Stomach smooth muscle (tissue), 2 donors: ENCODE results near the gene CHIT1.
"Not testable (repeated sequence)": the region's sequence is repeated elsewhere in the genome, so short reads cannot be mapped to it uniquely, and the experiment has no call there.

Experiments used
- H3K27ac ChIP-seq: one replicate; pipeline ENCODE4 v1.7.0; 2013; ENCODE audit warnings: mild to moderate bottlenecking, low read length, inconsistent platforms
- H3K27me3 ChIP-seq, 2 donors: one replicate each; pipeline ENCODE4 v1.7.0; 2013; ENCODE audit warnings: low read length in 2 of 2; ENCODE audit not compliant: insufficient read depth in 2 of 2, control insufficient read depth in 1 of 2
- H3K36me3 ChIP-seq, 2 donors: one replicate each; pipeline ENCODE4 v1.7.0; 2013; ENCODE audit warnings: low read length in 2 of 2; ENCODE audit not compliant: control insufficient read depth in 2 of 2, insufficient read depth in 2 of 2
- H3K4me1 ChIP-seq: one replicate; pipeline ENCODE4 v1.7.0; 2013; ENCODE audit warnings: low read length; ENCODE audit not compliant: control insufficient read depth, insufficient read depth
- H3K4me3 ChIP-seq, 2 donors: one replicate each; pipeline ENCODE4 v1.7.0; 2013; ENCODE audit warnings: low read length in 2 of 2
- H3K9ac ChIP-seq, 2 donors: one replicate each; pipeline ENCODE4 v1.7.0; 2013; ENCODE audit warnings: low read length in 2 of 2, mild to moderate bottlenecking in 1 of 2
- H3K9me3 ChIP-seq, 2 donors: one replicate each; pipeline ENCODE4 v1.7.0; 2013; ENCODE audit warnings: low read length in 2 of 2; ENCODE audit not compliant: control insufficient read depth in 2 of 2
- donor health status: healthy.
- donor health status: Pancreatic carcinoma.

Gene CHIT1

GRCh38 chr1:203272633-203273205 is 43.2 kb upstream of the CHIT1 start:
- Histone ChIP-seq H3K27ac (peak overlapping the region; percentile 100), H3K9ac (peak overlapping the region; percentile 26 to 86), H3K36me3 (no peaks in the 10 kb centered on the region), H3K9me3 (no peaks in the 10 kb centered on the region), H3K4me1 (peaks cover 64% of the 10 kb centered on the region), H3K4me3 (peak overlapping the region in 1 of 2 donors; percentile 69), H3K27me3 (no peaks in the 10 kb centered on the region)

- Histone ChIP-seq H3K9me3 (no peaks in the 10 kb centered on the region), H3K36me3 (no peaks in the 10 kb centered on the region), H3K4me3 (no peak overlapping the region), H3K4me1 (peaks cover 61% of the 10 kb centered on the region), H3K27ac (no peak overlapping the region), H3K27me3 (no peaks in the 10 kb centered on the region), H3K9ac (no peak overlapping the region)
These were observed 42.6 kb upstream of the CHIT1 start for GRCh38 chr1:203271962-203272632.

- Histone ChIP-seq H3K4me1 (peaks cover 52% of the 10 kb centered on the region), H3K9me3 (no peaks in the 10 kb centered on the region), H3K36me3 (no peaks in the 10 kb centered on the region), H3K27ac (no peak overlapping the region), H3K27me3 (no peaks in the 10 kb centered on the region), H3K9ac (no peak overlapping the region), H3K4me3 (peak overlapping the region in 1 of 2 donors; percentile 47)
These were observed 41.7 kb upstream of the CHIT1 start for GRCh38 chr1:203271018-203271743.

- H3K9me3 ChIP-seq = no peaks in the 10 kb centered on the region
- H3K4me3 ChIP-seq = no peak overlapping the region
- no peaks in the 10 kb centered on the region for H3K27me3 ChIP-seq
- H3K36me3 ChIP-seq = no peaks in the 10 kb centered on the region
- no peak overlapping the region for H3K27ac ChIP-seq
- peaks cover 47% of the 10 kb centered on the region for H3K4me1 ChIP-seq
- no peak overlapping the region for H3K9ac ChIP-seq
These were observed 41.0 kb upstream of the CHIT1 start for GRCh38 chr1:203270448-203270847.

GRCh38 chr1:203269654-203270020 is 40.2 kb upstream of the CHIT1 start:
- no peak overlapping the region for H3K4me3 ChIP-seq
- H3K27ac ChIP-seq = no peak overlapping the region
- H3K9me3 ChIP-seq = no peaks in the 10 kb centered on the region
- H3K27me3 ChIP-seq = no peaks in the 10 kb centered on the region
- no peak overlapping the region for H3K9ac ChIP-seq
- no peaks in the 10 kb centered on the region for H3K36me3 ChIP-seq
- H3K4me1 ChIP-seq = peaks cover 39% of the 10 kb centered on the region

- Histone ChIP-seq H3K9ac (no peak overlapping the region), H3K4me3 (no peak overlapping the region), H3K27me3 (no peaks in the 10 kb centered on the region), H3K4me1 (peaks cover 33% of the 10 kb centered on the region), H3K27ac (no peak overlapping the region), H3K36me3 (no peaks in the 10 kb centered on the region), H3K9me3 (no peaks in the 10 kb centered on the region)
These were observed 39.6 kb upstream of the CHIT1 start for GRCh38 chr1:203268901-203269653.

GRCh38 chr1:203267912-203268311 is 38.4 kb upstream of the CHIT1 start:
- Histone ChIP-seq H3K4me1 (peaks cover 23% of the 10 kb centered on the region), H3K4me3 (peak overlapping the region; percentile 82 to 89), H3K9ac (peak overlapping the region; percentile 76 to 95), H3K27ac (peak overlapping the region; percentile 88), H3K27me3 (no peaks in the 10 kb centered on the region), H3K9me3 (no peaks in the 10 kb centered on the region), H3K36me3 (no peaks in the 10 kb centered on the region)

- Histone ChIP-seq H3K9me3 (no peaks in the 10 kb centered on the region), H3K4me3 (peak overlapping the region; percentile 82 to 89), H3K4me1 (peaks cover 17% of the 10 kb centered on the region), H3K27ac (peak overlapping the region; percentile 88), H3K36me3 (no peaks in the 10 kb centered on the region), H3K9ac (peak overlapping the region; percentile 76 to 95), H3K27me3 (no peaks in the 10 kb centered on the region)
These were observed 37.9 kb upstream of the CHIT1 start for GRCh38 chr1:203267347-203267846.

- not testable (repeated sequence) for H3K36me3 ChIP-seq, H3K9me3 ChIP-seq, H3K27me3 ChIP-seq, H3K4me3 ChIP-seq, H3K27ac ChIP-seq, H3K9ac ChIP-seq
- peaks cover 12% of the 10 kb centered on the region for H3K4me1 ChIP-seq
These were observed 36.7 kb upstream of the CHIT1 start for GRCh38 chr1:203266140-203266539.

GRCh38 chr1:203265541-203265940 is 36.1 kb upstream of the CHIT1 start:
- no peak overlapping the region for H3K4me3 ChIP-seq
- H3K9me3 ChIP-seq = no peaks in the 10 kb centered on the region
- H3K9ac ChIP-seq = no peak overlapping the region
- H3K27ac ChIP-seq = no peak overlapping the region
- no peaks in the 10 kb centered on the region for H3K27me3 ChIP-seq
- no peaks in the 10 kb centered on the region for H3K36me3 ChIP-seq
- H3K4me1 ChIP-seq = peaks cover 7% of the 10 kb centered on the region
